ENCODE measurements around the gene BCORL1.

- TF ChIP-seq, protein P1, sequence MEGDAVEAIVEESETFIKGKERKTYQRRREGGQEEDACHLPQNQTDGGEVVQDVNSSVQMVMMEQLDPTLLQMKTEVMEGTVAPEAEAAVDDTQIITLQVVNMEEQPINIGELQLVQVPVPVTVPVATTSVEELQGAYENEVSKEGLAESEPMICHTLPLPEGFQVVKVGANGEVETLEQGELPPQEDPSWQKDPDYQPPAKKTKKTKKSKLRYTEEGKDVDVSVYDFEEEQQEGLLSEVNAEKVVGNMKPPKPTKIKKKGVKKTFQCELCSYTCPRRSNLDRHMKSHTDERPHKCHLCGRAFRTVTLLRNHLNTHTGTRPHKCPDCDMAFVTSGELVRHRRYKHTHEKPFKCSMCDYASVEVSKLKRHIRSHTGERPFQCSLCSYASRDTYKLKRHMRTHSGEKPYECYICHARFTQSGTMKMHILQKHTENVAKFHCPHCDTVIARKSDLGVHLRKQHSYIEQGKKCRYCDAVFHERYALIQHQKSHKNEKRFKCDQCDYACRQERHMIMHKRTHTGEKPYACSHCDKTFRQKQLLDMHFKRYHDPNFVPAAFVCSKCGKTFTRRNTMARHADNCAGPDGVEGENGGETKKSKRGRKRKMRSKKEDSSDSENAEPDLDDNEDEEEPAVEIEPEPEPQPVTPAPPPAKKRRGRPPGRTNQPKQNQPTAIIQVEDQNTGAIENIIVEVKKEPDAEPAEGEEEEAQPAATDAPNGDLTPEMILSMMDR (IDR thresholded peaks at IDR 0.05), result no peak
- no peak for TF ChIP-seq POLR2AphosphoS5 (IDR thresholded peaks at IDR 0.05)
Measured at GRCh38 chrX:129939986-129940385, 42.4 kb upstream of the BCORL1 start.
